K562 (cell line): Measurements from ENCODE around the gene HSD11B1L. TPM values are rescaled to one million over a fixed set of nuclear protein-coding genes. Genes with fewer than 3 reads are reported as not detected.

Experiments
- CBFA2T2 ChIP-seq: fragments of 450-650 bp; conservative IDR thresholded peaks from 2 replicates; pipeline ENCODE4 v1.6.1; 2017; ENCODE audit warnings: mild to moderate bottlenecking
- DIDO1 ChIP-seq: fragments of 450-650 bp; IDR thresholded peaks from 2 replicates; pipeline ENCODE4 v1.6.1; 2016; ENCODE audit warnings: low read depth, missing biosample characterization, missing genetic modification characterization
- ETV1 ChIP-seq: fragments of 450-650 bp; conservative IDR thresholded peaks from 2 replicates; pipeline ENCODE4 v1.6.1; 2016; ENCODE audit warnings: missing genetic modification characterization, control low read depth, low read depth, missing compliant biosample characterization
- ETV5 ChIP-seq: sonication (generic); formaldehyde crosslinking; IDR thresholded peaks from 2 replicates; pipeline ENCODE4 v1.4.0; 2020; ENCODE audit warnings: low read depth, mild to moderate bottlenecking, missing genetic modification reagents
- MAZ ChIP-seq, 2 experiments: fragments of 450-650 bp in 1 of 2; sonication (generic) in 1 of 2; formaldehyde crosslinking; IDR thresholded peaks in 1 of 2; conservative IDR thresholded peaks in 1 of 2; 2 replicates each; pipeline versions ENCODE4 v1.4.0 to v1.5.0; 2020; ENCODE audit warnings: mild to moderate bottlenecking in 1 of 2, missing genetic modification reagents in 1 of 2
- MYC ChIP-seq, 2 experiments: fragments of 250-450 bp in 1 of 2; sonication (Bioruptor Pico) in 1 of 2; IDR thresholded peaks; 2 replicates each; pipeline versions ENCODE4 v1.5.1 to v1.6.1; 2012 to 2021; ENCODE audit warnings: low read depth in 2 of 2, borderline replicate concordance in 1 of 2, improper control_type of control experiment in 1 of 2, low read length in 1 of 2, mild to moderate bottlenecking in 1 of 2, moderate library complexity in 1 of 2
- NFIC ChIP-seq: fragments of 450-650 bp; IDR thresholded peaks from 2 replicates; pipeline ENCODE4 v1.6.1; 2017; ENCODE audit warnings: mild to moderate bottlenecking, inconsistent platforms
- SMARCA5 ChIP-seq: fragments of 450-650 bp; IDR thresholded peaks from 2 replicates; pipeline ENCODE4 v1.6.1; 2016
- XRCC4 ChIP-seq: IDR thresholded peaks from one replicate; pipeline ENCODE4 v1.6.1; 2011; ENCODE audit not compliant: insufficient read depth, insufficient read length; ENCODE audit errors: extremely low read depth
- ZNF134 ChIP-seq: fragments of 250-450 bp; sonication (Bioruptor Pico); conservative IDR thresholded peaks from 2 replicates; pipeline ENCODE4 v1.4.0; 2020
- polyA plus RNA-seq, 8 experiments: library from polyadenylated mRNA; depleted of rRNA in 4 of 8; stranded (reverse) in 5 of 8; unstranded in 3 of 8; fragments of >200 nt; fragmentation: Nextera tagmentation in 2 of 8; fragmentation: Illumina TruSeq in 1 of 8; extraction: Ambion mirVana in 2 of 8; extraction: Trizol in 1 of 8; gene quantifications; 2 replicates each; pipeline versions ENCODE4 v1.2.1 to v1.2.3, GENCODE V29; 2011 to 2014; ENCODE audit warnings: inconsistent platforms in 1 of 8, missing spikeins in 1 of 8
- total RNA-seq, 7 experiments: library from RNA; depleted of rRNA in 6 of 7; stranded (reverse); fragments of >200 nt in 6 of 7; fragmentation: Illumina TruSeq in 2 of 7; extraction: Trizol in 2 of 7; gene quantifications; 2 replicates each; pipeline versions ENCODE4 v1.2.1 to v1.2.3, GENCODE V29; 2011 to 2021; ENCODE audit warnings: low replicate concordance in 1 of 7
- TF ChIP-seq, protein P1 (sequence below), 2 experiments: IDR thresholded peaks; 2 replicates each; pipeline ENCODE4 v1.6.1; 2012; ENCODE audit warnings: improper control_type of control experiment in 2 of 2, low read depth in 2 of 2, low read length in 2 of 2, borderline replicate concordance in 1 of 2
- TF ChIP-seq, protein P2 (sequence below): sonication (generic); formaldehyde crosslinking; IDR thresholded peaks from 2 replicates; pipeline ENCODE4 v1.9.0; 2022; ENCODE audit warnings: mild to moderate bottlenecking, missing genetic modification reagents
- TF ChIP-seq, protein P3 (sequence below), 2 experiments: IDR thresholded peaks; 2 replicates each; pipeline ENCODE4 v1.6.1; 2011; ENCODE audit warnings: borderline replicate concordance in 1 of 2, control low read depth in 1 of 2, low read depth in 1 of 2, low read length in 1 of 2, mild to moderate bottlenecking in 1 of 2, mixed read lengths in 1 of 2, moderate library complexity in 1 of 2; ENCODE audit not compliant: insufficient read depth in 1 of 2, insufficient read length in 1 of 2, poor library complexity in 1 of 2, severe bottlenecking in 1 of 2; ENCODE audit errors: extremely low read depth in 1 of 2
- TF ChIP-seq, protein P4 (sequence below): sonication (generic); formaldehyde crosslinking; IDR thresholded peaks from 2 replicates; pipeline ENCODE4 v1.9.0; 2022; ENCODE audit warnings: mild to moderate bottlenecking, missing genetic modification reagents
- TF ChIP-seq, protein P5 (sequence below): sonication (generic); formaldehyde crosslinking; IDR thresholded peaks from 2 replicates; pipeline ENCODE4 v1.4.0; 2020; ENCODE audit warnings: mild to moderate bottlenecking, missing genetic modification reagents

The HSD11B1L gene
- total and polyA plus RNA-seq, 9 of the 15 experiments (the other 6 are each of a cell fraction or from before 2014, with no cell fraction given) = 0.31 to 7.7 (median 2.3) TPM

DNA sequence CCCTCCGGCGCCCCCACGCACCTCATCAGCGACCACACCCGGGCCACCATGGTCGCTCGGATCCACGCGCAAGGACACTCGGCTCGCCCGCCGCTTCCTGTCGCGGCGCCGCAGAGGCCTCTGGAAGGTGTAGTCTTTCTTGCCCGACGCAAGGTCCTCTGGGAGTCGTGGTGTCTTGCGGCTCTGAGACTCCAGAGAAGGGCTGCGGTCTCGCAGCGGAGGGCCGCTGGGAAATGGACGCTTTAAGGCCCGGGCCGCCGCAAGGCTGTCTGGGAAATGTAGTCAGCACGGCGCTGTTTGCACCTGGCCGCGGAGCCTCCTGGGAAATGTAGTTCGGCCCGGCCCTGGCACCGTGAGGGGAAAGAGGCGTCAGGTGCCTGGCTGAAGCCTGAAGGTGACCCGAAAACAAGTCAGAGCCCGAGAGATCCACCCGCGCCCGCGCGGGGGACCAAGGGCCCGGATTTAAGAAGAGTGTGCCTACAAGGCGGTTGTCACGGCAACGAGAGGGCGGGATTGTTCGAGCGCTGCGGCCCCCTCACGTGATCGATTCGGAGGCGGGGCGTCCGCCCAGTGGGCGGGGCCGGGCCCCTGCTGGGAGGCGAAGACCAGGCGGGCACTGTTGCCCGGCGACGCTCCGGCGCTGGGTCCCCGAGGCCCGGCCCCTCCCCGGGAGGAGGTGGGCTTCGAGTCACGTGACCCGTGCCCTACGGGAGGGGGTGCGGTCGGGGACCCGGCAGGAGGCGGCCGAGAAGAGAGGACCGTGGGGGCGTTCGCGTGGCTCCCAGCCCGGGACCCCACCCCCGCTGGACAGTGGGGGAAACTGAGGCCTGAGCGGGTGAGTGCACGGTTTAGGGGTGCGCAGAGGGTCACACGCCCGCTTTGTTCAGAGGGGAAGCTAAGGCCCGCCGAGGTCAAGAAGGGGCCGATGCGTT, at the start of gene HSD11B1L, which contains the start of gene MICOS13 (continued):
- TF ChIP-seq MYC (IDR thresholded peaks at IDR 0.05; ENCODE audit: low read depth, low read length) (peak; percentile 92), MYC (CRISPR knock-in tag; IDR thresholded peaks at IDR 0.05; ENCODE audit: borderline replicate concordance, low read depth) (0 out of 2 replicates have a peak, but pooled peaks have one; percentile 11), NFIC (no peak), ETV1 (peak; percentile 84), SMARCA5 (no peak), ETV5 (CRISPR knock-in tag) (peak; percentile 79; the same call in 1 of the 2 replicates), MAZ (CRISPR knock-in tag; conservative IDR thresholded peaks at IDR 0.05 in 1 of 2, IDR thresholded peaks at IDR 0.05 in 1 of 2) (peak in 1 of 2 experiments; percentile 54; a peak in 2 of 4 replicates), ZNF134 (CRISPR knock-in tag) (peak; percentile 59; the same call in 1 of the 2 replicates), CBFA2T2 (peak; percentile 86), XRCC4 (no peak), DIDO1 (tag) (0 out of 2 replicates have a peak, but pooled peaks have one; percentile 18)
- TF ChIP-seq, protein P1, sequence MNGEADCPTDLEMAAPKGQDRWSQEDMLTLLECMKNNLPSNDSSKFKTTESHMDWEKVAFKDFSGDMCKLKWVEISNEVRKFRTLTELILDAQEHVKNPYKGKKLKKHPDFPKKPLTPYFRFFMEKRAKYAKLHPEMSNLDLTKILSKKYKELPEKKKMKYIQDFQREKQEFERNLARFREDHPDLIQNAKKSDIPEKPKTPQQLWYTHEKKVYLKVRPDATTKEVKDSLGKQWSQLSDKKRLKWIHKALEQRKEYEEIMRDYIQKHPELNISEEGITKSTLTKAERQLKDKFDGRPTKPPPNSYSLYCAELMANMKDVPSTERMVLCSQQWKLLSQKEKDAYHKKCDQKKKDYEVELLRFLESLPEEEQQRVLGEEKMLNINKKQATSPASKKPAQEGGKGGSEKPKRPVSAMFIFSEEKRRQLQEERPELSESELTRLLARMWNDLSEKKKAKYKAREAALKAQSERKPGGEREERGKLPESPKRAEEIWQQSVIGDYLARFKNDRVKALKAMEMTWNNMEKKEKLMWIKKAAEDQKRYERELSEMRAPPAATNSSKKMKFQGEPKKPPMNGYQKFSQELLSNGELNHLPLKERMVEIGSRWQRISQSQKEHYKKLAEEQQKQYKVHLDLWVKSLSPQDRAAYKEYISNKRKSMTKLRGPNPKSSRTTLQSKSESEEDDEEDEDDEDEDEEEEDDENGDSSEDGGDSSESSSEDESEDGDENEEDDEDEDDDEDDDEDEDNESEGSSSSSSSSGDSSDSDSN (IDR thresholded peaks at IDR 0.05; ENCODE audit: borderline replicate concordance in 1 of 2, low read depth in 2 of 2, low read length in 2 of 2) = 0 out of 4 replicates have a peak, but pooled peaks of 1 of the 2 experiments have one; percentile 33
- TF ChIP-seq, protein P2, sequence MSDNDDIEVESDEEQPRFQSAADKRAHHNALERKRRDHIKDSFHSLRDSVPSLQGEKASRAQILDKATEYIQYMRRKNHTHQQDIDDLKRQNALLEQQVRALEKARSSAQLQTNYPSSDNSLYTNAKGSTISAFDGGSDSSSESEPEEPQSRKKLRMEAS (CRISPR knock-in tag) = peak; percentile 64
- TF ChIP-seq, protein P3, sequence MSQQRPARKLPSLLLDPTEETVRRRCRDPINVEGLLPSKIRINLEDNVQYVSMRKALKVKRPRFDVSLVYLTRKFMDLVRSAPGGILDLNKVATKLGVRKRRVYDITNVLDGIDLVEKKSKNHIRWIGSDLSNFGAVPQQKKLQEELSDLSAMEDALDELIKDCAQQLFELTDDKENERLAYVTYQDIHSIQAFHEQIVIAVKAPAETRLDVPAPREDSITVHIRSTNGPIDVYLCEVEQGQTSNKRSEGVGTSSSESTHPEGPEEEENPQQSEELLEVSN (IDR thresholded peaks at IDR 0.05; ENCODE audit: borderline replicate concordance in 1 of 2, extremely low read depth in 1 of 2, insufficient read depth in 1 of 2, insufficient read length in 1 of 2, low read depth in 1 of 2, low read length in 1 of 2, poor library complexity in 1 of 2, severe bottlenecking in 1 of 2) = peak; percentile 26 to 63
- TF ChIP-seq, protein P4, sequence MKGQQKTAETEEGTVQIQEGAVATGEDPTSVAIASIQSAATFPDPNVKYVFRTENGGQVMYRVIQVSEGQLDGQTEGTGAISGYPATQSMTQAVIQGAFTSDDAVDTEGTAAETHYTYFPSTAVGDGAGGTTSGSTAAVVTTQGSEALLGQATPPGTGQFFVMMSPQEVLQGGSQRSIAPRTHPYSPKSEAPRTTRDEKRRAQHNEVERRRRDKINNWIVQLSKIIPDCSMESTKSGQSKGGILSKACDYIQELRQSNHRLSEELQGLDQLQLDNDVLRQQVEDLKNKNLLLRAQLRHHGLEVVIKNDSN = peak; percentile 99
- TF ChIP-seq, protein P5, sequence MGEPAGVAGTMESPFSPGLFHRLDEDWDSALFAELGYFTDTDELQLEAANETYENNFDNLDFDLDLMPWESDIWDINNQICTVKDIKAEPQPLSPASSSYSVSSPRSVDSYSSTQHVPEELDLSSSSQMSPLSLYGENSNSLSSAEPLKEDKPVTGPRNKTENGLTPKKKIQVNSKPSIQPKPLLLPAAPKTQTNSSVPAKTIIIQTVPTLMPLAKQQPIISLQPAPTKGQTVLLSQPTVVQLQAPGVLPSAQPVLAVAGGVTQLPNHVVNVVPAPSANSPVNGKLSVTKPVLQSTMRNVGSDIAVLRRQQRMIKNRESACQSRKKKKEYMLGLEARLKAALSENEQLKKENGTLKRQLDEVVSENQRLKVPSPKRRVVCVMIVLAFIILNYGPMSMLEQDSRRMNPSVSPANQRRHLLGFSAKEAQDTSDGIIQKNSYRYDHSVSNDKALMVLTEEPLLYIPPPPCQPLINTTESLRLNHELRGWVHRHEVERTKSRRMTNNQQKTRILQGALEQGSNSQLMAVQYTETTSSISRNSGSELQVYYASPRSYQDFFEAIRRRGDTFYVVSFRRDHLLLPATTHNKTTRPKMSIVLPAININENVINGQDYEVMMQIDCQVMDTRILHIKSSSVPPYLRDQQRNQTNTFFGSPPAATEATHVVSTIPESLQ = no peak
